Measurements from ENCODE around the gene TARS1.

- TF ChIP-seq ZNF138 (CRISPR knock-in tag; IDR thresholded peaks at IDR 0.05; ENCODE audit: low read depth) (no peak), SP1 (IDR thresholded peaks at IDR 0.05) (no peak), SP1 (CRISPR knock-in tag; IDR thresholded peaks at IDR 0.05) (no peak), ZNF773 (CRISPR knock-in tag; IDR thresholded peaks at IDR 0.05; ENCODE audit: borderline replicate concordance) (no peak)
Measured at GRCh38 chr5:33504570-33504969, 63.8 kb downstream of the TARS1 start.
